ENCODE data around the gene EXOC3L4.
"Not testable (repeated sequence)": the region's sequence is repeated elsewhere in the genome, so short reads cannot be mapped to it uniquely, and the experiment has no call there.

EXOC3L4 gene
- 0 reads per million in 2 experiments for total RNA-seq

- DNase-seq (ENCODE audit: low read depth) = no peak
These were observed at the start of gene EXOC3L4 for GRCh38 chr14:103094406-103095209. Gene EXOC3L4 (plus strand): TSS chr14:103094725. CDS start chr14:103100220, 5,495 bp downstream.

DNA sequence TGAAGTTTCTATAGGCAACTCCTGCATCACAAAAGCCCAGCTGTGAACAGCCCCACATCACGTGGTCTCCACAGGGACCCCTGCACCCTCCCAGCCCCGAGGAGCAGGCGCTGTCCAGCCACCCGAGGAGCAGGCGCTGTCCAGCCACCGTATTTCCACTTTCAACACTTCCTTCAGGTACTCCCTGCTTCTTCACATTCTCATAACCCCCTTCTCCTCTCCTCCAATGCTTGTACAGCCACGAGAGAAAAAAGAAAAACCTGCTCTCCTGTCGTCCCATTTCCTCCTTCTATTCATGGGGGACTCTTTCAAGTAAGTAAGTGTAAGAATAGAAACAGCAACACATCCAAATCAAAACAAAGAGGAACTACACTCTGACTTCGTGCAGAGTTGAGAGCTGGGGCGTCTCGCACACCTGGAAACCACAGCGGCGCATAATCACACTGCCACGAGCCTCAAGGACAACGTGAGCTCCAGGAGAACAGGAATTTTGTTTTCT lies 49.1 kb upstream of the EXOC3L4 start:
- DNase-seq (ENCODE audit: low read depth) = no peak

DNA sequence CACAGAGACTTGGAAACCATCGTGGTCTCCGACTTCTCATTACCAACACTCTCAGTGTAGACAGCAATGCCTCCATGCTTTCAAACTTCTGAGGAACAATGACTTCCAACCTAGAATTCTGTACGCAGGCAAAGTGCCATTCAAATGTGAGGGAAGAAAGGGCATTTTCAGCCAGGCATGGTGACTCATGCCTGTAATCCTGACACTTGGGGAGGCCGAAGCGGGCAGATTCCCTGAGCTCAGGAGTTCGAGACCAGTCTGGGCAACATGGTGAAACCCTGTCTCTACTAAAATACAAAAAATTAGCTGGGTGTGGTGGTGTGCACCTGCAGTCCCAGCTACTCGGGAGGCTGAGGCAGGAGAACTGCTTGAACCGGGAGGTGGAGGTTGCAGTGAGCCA lies 47.1 kb upstream of the EXOC3L4 start:
- not testable (repeated sequence) for DNase-seq (ENCODE audit: low read depth)

DNA sequence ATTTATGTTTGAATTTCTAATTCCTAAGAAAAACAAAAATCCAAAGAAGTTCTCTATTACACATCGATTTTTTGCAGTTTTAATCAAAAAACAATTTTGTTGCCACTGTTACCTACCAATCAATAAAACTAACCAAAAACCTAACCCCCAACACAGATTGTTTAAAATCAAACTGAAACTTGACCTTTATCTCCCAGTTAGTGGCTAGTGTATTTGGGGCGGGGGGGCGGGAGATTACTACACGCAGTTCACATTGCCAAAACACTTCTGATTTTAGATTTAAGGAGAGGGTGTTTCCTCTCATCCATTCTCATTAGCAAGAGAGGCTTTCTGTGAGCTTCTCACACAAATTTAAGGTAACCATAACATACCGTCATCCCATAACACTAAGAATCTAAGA lies 43.6 kb upstream of the EXOC3L4 start:
- DNase-seq (ENCODE audit: low read depth) = no peak

- no peak for DNase-seq (ENCODE audit: low read depth)
These were observed 42.1 kb upstream of the EXOC3L4 start for GRCh38 chr14:103052407-103052806.

GRCh38 chr14:103055695-103056094 lies 38.8 kb upstream of the EXOC3L4 start:
- no peak for DNase-seq (ENCODE audit: low read depth)

GRCh38 chr14:103056322-103057027 lies 38.0 kb upstream of the EXOC3L4 start:
- no peak for DNase-seq (ENCODE audit: low read depth)

- DNase-seq (ENCODE audit: low read depth) = no peak
These were observed 37.5 kb upstream of the EXOC3L4 start for GRCh38 chr14:103057028-103057371.

GRCh38 chr14:103057372-103058163 lies 37.0 kb upstream of the EXOC3L4 start, which contains the start of gene CDC42BPB:
Gene CDC42BPB (minus strand): TSS chr14:103057549. CDS start chr14:103057173, 376 bp downstream.
- peak; percentile 38 for DNase-seq (ENCODE audit: low read depth)

- DNase-seq (ENCODE audit: low read depth) = no peak
These were observed 36.1 kb upstream of the EXOC3L4 start for GRCh38 chr14:103058164-103059055.

- no peak for DNase-seq (ENCODE audit: low read depth)
These were observed 35.0 kb upstream of the EXOC3L4 start for GRCh38 chr14:103059556-103059955.

- DNase-seq (ENCODE audit: low read depth) = no peak
These were observed 33.0 kb upstream of the EXOC3L4 start for GRCh38 chr14:103061482-103061976.

- no peak for DNase-seq (ENCODE audit: low read depth)
These were observed 30.1 kb upstream of the EXOC3L4 start for GRCh38 chr14:103064436-103064835.

GRCh38 chr14:103064978-103065377 lies 29.5 kb upstream of the EXOC3L4 start:
- no peak for DNase-seq (ENCODE audit: low read depth)

DNA sequence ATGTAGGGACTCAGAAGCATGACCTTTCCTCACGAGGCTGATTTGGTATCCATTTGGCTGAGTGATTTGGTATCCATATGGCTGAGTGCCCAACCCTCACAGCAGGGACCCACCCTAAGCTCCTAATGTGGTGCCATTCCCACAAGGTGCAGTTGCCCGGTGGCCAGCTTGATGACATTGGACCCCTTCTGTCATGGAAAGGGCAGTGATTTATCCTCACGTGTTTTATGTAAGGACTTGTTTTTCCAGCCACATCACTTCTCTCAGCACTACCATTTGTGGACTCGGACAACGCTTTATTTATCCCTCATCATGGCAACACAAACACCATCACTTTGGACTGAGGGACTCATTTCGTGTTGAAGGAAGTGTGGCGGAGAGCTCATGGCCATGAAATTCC lies 28.7 kb upstream of the EXOC3L4 start:
- DNase-seq (ENCODE audit: low read depth) = no peak

DNA sequence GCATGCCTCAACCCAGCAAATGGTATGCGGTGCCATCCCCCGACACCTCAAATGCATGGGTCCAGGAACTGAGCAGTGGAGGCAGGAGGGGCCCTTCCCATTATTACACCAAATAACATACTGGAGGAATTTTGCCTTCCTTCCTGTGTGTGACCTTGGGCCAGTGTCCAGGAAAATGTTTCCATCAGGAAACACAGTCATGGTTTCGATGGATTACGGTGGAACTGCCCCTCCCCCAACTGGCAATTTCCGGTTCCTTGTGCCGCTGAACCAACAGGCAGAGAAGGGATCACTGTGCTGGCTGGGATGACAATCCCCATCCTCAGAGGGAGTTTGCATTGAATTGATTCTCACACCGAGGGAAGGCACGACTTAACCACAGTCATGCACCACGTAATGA lies 28.1 kb upstream of the EXOC3L4 start:
- no peak for DNase-seq (ENCODE audit: low read depth)

DNA sequence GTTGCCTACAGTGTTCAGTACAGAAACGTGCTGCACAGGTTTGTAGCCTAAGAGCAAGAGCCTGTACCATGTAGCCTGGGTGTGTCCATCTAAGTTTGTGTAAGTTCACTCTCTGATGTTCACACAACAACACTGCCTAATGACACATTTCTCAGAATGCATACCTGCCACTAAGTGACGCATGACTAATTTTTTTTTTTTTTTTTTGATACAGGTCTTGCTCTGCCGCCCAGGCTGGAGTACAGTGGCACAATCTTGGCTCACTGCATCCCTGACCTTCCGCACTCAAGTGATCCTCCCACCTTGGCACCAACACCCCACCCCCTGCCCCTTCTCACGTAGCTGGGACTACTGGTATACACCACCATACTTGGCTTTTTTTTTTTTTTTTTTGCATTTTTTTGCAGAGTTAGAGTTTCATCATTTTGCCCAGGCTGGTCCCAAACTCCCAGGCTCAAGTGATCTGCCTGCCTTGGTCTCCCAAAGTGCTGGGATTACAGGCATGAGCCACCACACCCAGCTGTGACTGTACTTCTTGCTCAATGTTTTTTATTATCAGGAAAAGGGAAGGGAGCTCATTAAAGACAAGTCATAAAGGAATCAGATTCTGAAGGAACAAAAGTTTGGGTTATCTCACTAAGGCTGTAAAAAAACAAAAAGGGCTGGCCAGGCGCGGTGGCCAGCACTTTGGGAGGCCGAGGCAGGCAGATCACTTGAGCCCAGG lies 27.1 kb upstream of the EXOC3L4 start:
- DNase-seq (ENCODE audit: low read depth) = no peak

GRCh38 chr14:103068351-103069073 lies 26.0 kb upstream of the EXOC3L4 start:
- no peak for DNase-seq (ENCODE audit: low read depth)

- DNase-seq (ENCODE audit: low read depth) = no peak
These were observed 24.2 kb upstream of the EXOC3L4 start for GRCh38 chr14:103070263-103070885.

Measured in T follicular helper cell (primary cell).